ENCODE results near the gene KCNT1.

Gene KCNT1

DNA sequence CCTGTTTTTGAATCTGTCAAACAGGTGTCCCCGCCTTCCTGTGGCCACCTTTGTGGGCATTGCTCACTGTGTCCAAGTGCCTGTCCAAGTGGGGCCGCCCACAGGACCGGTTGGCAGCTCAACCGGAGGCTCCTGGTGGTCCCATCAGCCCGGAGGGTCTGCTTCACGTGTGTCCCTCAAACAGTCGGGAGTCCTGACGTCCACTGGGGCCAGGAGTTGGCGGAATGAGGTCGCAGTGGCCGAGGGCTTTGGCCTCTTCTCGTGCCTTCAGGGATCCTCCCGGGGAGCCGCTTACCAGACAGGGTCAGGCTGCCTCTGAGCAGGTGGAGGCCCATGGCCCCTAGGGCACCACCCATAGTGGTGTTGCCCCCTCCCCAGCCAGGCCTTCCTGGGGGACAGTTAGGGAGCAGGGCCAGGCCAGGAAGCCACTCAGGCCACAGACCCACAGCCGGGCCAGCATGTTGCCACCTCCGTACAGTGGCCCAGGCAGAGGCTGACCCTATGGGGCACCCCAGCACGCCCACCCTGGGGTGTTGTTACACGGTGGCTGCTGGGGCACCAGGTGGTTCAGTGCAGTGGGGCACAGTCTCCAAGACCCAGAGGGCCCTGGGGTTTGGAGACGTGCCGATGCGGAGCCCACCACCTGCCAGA, 69.5 kb downstream of the KCNT1 start:
- Histone ChIP-seq H3K27ac (ENCODE audit: low read depth, low read length) (no peak overlapping the region), H3K27me3 (ENCODE audit: control insufficient read depth in 1 of 2, insufficient read depth in 2 of 2, low read length in 2 of 2) (peaks cover 0 to 24% of the 10 kb centered on the region in 2 donors), H3K9me3 (ENCODE audit: low read length) (no peaks in the 10 kb centered on the region), H3K36me3 (ENCODE audit: insufficient read depth, low read length) (no peaks in the 10 kb centered on the region), H3K9ac (ENCODE audit: low read length) (no peak overlapping the region), H3K4me3 (ENCODE audit: low read depth in 1 of 2, low read length in 2 of 2) (no peak overlapping the region), H3K4me1 (ENCODE audit: insufficient read depth, low read length) (no peaks in the 10 kb centered on the region)

DNA sequence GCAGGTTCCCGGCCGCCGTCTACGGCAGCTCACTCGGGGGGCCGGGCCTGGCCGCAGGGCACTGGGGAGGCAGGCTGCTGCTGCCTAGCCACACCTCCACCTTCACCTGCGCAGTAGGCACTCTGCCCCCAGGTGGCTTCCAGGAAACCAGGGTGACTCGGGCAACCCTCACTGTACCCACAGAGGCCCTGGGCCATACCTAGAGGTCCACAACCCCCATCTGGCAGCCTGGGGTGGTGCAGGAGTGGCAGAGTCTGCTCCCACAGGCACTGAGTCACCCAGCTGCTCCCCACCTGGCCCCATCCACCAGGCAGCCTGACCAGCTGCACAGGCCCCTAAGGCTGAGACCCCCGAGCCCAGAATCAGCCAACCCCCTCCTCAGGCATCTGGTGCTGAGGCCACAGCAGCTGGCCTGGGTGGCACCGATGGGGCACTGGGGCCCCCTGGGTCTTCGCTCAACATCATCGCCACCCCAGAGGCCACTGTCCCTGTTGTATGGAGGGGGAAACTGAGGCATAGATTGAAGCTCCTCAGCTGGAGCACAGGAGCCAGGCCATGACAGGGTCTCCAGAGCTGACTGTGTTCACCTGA, 70.2 kb downstream of the KCNT1 start:
- H3K27ac ChIP-seq (ENCODE audit: low read depth, low read length), result no peak overlapping the region
- no peaks in the 10 kb centered on the region for H3K9me3 ChIP-seq (ENCODE audit: low read length)
- H3K4me1 ChIP-seq (ENCODE audit: insufficient read depth, low read length), result no peaks in the 10 kb centered on the region
- H3K27me3 ChIP-seq (ENCODE audit: control insufficient read depth in 1 of 2, insufficient read depth in 2 of 2, low read length in 2 of 2), result peaks cover 0 to 24% of the 10 kb centered on the region in 2 donors
- no peak overlapping the region for H3K9ac ChIP-seq (ENCODE audit: low read length)
- H3K36me3 ChIP-seq (ENCODE audit: insufficient read depth, low read length), result no peaks in the 10 kb centered on the region
- H3K4me3 ChIP-seq (ENCODE audit: low read depth in 1 of 2, low read length in 2 of 2), result no peak overlapping the region

DNA sequence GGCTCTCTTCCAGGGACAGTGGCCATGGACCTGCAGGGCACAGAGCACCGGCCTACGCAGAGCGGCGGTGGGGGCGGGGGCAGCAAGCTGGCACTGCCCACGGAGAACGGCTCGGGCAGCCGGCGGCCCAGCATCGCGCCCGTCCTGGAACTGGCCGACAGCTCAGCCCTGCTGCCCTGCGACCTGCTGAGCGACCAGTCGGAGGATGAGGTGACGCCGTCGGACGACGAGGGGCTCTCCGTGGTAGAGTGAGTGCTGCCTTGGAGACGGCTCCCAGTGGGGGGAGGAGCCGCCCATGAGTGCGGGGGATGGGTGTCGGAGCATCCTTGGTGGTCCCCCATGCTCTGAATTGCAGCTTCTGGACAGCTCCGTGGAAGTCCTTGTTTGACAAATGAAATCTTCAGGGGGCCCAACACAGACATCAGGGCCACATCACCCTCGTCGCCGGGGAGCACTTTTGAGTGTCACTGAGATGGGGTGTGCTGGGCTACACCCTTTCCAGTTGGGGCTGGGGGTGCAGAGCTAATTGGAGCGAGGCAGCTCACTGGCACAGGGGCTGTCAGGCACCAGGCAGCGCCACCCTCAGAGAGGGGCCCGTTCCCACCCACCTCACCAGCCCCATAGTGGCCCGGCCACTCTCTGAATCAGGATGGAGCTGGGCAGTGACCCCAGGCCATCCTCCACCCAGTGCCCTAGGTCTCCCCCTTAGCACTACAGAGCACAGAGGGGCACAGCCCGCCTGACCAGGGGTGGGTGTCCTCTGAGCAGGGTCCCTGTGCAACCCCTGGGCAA, 70.9 kb downstream of the KCNT1 start:
- no peaks in the 10 kb centered on the region for H3K36me3 ChIP-seq (ENCODE audit: insufficient read depth, low read length)
- H3K4me3 ChIP-seq (ENCODE audit: low read depth in 1 of 2, low read length in 2 of 2), result no peak overlapping the region
- H3K27me3 ChIP-seq (ENCODE audit: control insufficient read depth in 1 of 2, insufficient read depth in 2 of 2, low read length in 2 of 2), result peaks cover 0 to 24% of the 10 kb centered on the region in 2 donors
- H3K4me1 ChIP-seq (ENCODE audit: insufficient read depth, low read length), result no peaks in the 10 kb centered on the region
- H3K9ac ChIP-seq (ENCODE audit: low read length), result no peak overlapping the region
- no peak overlapping the region for H3K27ac ChIP-seq (ENCODE audit: low read depth, low read length)
- no peaks in the 10 kb centered on the region for H3K9me3 ChIP-seq (ENCODE audit: low read length)

GRCh38 chr9:135773530-135774238, 71.7 kb downstream of the KCNT1 start:
- no peaks in the 10 kb centered on the region for H3K4me1 ChIP-seq (ENCODE audit: insufficient read depth, low read length)
- no peak overlapping the region for H3K27ac ChIP-seq (ENCODE audit: low read depth, low read length)
- peaks cover 0 to 24% of the 10 kb centered on the region in 2 donors for H3K27me3 ChIP-seq (ENCODE audit: control insufficient read depth in 1 of 2, insufficient read depth in 2 of 2, low read length in 2 of 2)
- no peak overlapping the region for H3K4me3 ChIP-seq (ENCODE audit: low read depth in 1 of 2, low read length in 2 of 2)
- no peak overlapping the region for H3K9ac ChIP-seq (ENCODE audit: low read length)
- H3K9me3 ChIP-seq (ENCODE audit: low read length), result no peaks in the 10 kb centered on the region
- no peaks in the 10 kb centered on the region for H3K36me3 ChIP-seq (ENCODE audit: insufficient read depth, low read length)

- no peak overlapping the region for H3K27ac ChIP-seq (ENCODE audit: low read depth, low read length)
- no peaks in the 10 kb centered on the region for H3K9me3 ChIP-seq (ENCODE audit: low read length)
- H3K9ac ChIP-seq (ENCODE audit: low read length), result no peak overlapping the region
- no peak overlapping the region for H3K4me3 ChIP-seq (ENCODE audit: low read depth in 1 of 2, low read length in 2 of 2)
- peaks cover 0 to 24% of the 10 kb centered on the region in 2 donors for H3K27me3 ChIP-seq (ENCODE audit: control insufficient read depth in 1 of 2, insufficient read depth in 2 of 2, low read length in 2 of 2)
- no peaks in the 10 kb centered on the region for H3K4me1 ChIP-seq (ENCODE audit: insufficient read depth, low read length)
- no peaks in the 10 kb centered on the region for H3K36me3 ChIP-seq (ENCODE audit: insufficient read depth, low read length)
Observed at GRCh38 chr9:135774239-135774747, 72.3 kb downstream of the KCNT1 start.

DNA sequence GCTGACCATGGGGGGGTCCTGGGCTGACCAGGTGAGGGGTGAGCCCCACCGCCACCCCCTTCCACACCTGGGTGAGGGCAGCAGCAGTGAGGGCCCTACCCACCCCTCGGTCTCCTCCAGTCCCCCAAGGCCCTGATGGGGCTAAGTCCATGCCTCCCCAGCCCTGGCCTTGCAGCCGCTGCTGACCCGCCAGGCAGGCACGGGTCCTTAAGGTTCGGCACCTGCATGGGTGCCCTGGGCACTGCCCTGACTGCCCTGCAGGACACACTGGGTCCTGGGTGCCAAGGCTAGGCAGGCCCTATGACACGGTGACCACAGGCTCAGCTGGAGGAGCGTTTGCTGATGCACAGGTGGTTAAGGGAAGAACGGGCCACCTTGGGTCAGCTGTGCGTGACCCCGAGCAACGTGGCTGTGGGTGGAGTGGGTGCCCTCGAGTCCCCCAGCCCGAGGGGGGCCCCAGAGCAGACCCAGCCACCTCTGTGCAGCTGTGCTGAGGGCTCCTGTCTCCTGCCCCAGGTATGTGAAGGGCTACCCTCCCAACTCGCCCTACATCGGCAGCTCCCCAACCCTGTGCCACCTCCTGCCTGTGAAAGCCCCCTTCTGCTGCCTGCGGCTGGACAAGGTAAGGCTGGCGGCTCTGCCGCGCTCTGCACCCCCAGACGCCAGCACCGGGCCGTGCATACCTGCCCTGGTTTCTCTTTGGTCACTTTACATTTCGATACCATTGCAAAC, 73.0 kb downstream of the KCNT1 start:
- no peaks in the 10 kb centered on the region for H3K9me3 ChIP-seq (ENCODE audit: low read length)
- H3K27ac ChIP-seq (ENCODE audit: low read depth, low read length), result no peak overlapping the region
- no peaks in the 10 kb centered on the region for H3K4me1 ChIP-seq (ENCODE audit: insufficient read depth, low read length)
- H3K36me3 ChIP-seq (ENCODE audit: insufficient read depth, low read length), result no peaks in the 10 kb centered on the region
- no peak overlapping the region for H3K9ac ChIP-seq (ENCODE audit: low read length)
- H3K4me3 ChIP-seq (ENCODE audit: low read depth in 1 of 2, low read length in 2 of 2), result no peak overlapping the region
- H3K27me3 ChIP-seq (ENCODE audit: control insufficient read depth in 1 of 2, insufficient read depth in 2 of 2, low read length in 2 of 2), result peaks cover 0 to 24% of the 10 kb centered on the region in 2 donors

GRCh38 chr9:135775911-135776310, 73.9 kb downstream of the KCNT1 start:
- H3K4me1 ChIP-seq (ENCODE audit: insufficient read depth, low read length), result no peaks in the 10 kb centered on the region
- H3K27me3 ChIP-seq (ENCODE audit: control insufficient read depth in 1 of 2, insufficient read depth in 2 of 2, low read length in 2 of 2), result peaks cover 0 to 20% of the 10 kb centered on the region in 2 donors
- H3K36me3 ChIP-seq (ENCODE audit: insufficient read depth, low read length), result no peaks in the 10 kb centered on the region

DNA sequence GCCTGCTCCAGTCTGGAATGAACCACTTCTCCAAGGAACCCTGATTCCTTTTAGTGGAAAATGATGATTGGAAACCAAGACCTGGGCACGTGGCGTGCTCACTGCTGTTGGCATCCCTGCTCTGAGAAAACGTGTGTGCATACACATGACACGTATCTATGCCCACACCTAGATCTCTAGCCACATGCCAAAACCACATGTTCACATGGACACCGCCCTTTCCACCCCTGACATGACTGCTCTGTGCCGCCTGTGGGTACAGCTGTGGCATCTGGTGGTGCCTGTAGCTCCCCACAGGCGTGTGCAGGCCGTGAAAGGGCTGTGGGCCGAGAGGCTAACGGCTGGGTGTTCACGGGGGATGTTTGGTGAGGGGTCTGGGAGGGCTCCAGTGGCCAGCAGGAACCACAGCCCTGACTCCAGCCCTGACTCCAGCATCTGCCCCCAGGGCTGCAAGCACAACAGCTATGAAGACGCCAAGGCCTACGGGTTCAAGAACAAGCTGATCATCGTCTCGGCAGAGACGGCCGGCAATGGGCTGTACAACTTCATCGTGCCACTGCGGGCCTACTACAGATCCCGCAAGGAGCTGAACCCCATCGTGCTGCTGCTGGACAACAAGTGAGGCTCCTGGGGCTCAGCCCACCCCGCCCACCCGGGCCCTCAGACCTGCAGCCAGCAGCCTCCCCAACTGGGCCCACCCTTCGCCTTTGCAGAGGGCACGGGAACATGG, 75.1 kb downstream of the KCNT1 start:
- H3K27me3 ChIP-seq (ENCODE audit: control insufficient read depth in 1 of 2, insufficient read depth in 2 of 2, low read length in 2 of 2), result peaks cover 0 to 12% of the 10 kb centered on the region in 2 donors
- H3K9me3 ChIP-seq (ENCODE audit: low read length), result no peaks in the 10 kb centered on the region
- H3K9ac ChIP-seq (ENCODE audit: low read length), result no peak overlapping the region
- no peak overlapping the region for H3K27ac ChIP-seq (ENCODE audit: low read depth, low read length)
- H3K4me1 ChIP-seq (ENCODE audit: insufficient read depth, low read length), result no peaks in the 10 kb centered on the region
- H3K4me3 ChIP-seq (ENCODE audit: low read depth in 1 of 2, low read length in 2 of 2), result no peak overlapping the region
- H3K36me3 ChIP-seq (ENCODE audit: insufficient read depth, low read length), result no peaks in the 10 kb centered on the region

More at GRCh38 chr9:135775911-135776310, 73.9 kb downstream of the KCNT1 start:
- H3K27ac ChIP-seq (ENCODE audit: low read depth, low read length), result no peak overlapping the region
- H3K9ac ChIP-seq (ENCODE audit: low read length), result no peak overlapping the region
- H3K9me3 ChIP-seq (ENCODE audit: low read length), result no peaks in the 10 kb centered on the region
- H3K4me3 ChIP-seq (ENCODE audit: low read depth in 1 of 2, low read length in 2 of 2), result no peak overlapping the region

GRCh38 chr9:135777623-135778177, 75.7 kb downstream of the KCNT1 start:
- no peaks in the 10 kb centered on the region for H3K4me1 ChIP-seq (ENCODE audit: insufficient read depth, low read length)
- no peak overlapping the region for H3K27ac ChIP-seq (ENCODE audit: low read depth, low read length)
- no peaks in the 10 kb centered on the region for H3K36me3 ChIP-seq (ENCODE audit: insufficient read depth, low read length)
- H3K4me3 ChIP-seq (ENCODE audit: low read depth in 1 of 2, low read length in 2 of 2), result no peak overlapping the region
- no peaks in the 10 kb centered on the region for H3K9me3 ChIP-seq (ENCODE audit: low read length)
- H3K9ac ChIP-seq (ENCODE audit: low read length), result no peak overlapping the region
- H3K27me3 ChIP-seq (ENCODE audit: control insufficient read depth in 1 of 2, insufficient read depth in 2 of 2, low read length in 2 of 2), result peaks cover 0 to 6% of the 10 kb centered on the region in 2 donors

- H3K36me3 ChIP-seq (ENCODE audit: insufficient read depth, low read length), result no peaks in the 10 kb centered on the region
- no peak overlapping the region for H3K27ac ChIP-seq (ENCODE audit: low read depth, low read length)
- no peaks in the 10 kb centered on the region for H3K4me1 ChIP-seq (ENCODE audit: insufficient read depth, low read length)
- peaks cover 0 to 4% of the 10 kb centered on the region in 2 donors for H3K27me3 ChIP-seq (ENCODE audit: control insufficient read depth in 1 of 2, insufficient read depth in 2 of 2, low read length in 2 of 2)
- no peak overlapping the region for H3K4me3 ChIP-seq (ENCODE audit: low read depth in 1 of 2, low read length in 2 of 2)
- H3K9me3 ChIP-seq (ENCODE audit: low read length), result no peaks in the 10 kb centered on the region
- no peak overlapping the region for H3K9ac ChIP-seq (ENCODE audit: low read length)
Observed at GRCh38 chr9:135778421-135778820, 76.4 kb downstream of the KCNT1 start.

Measured in muscle layer of colon (tissue), 2 donors.